Measurements from ENCODE around the gene LCN15. TPM values are rescaled to one million over a fixed set of nuclear protein-coding genes. Genes with fewer than 3 reads are reported as not detected.
"Not testable (repeated sequence)": the region's sequence is repeated elsewhere in the genome, so short reads cannot be mapped to it uniquely, and the experiment has no call there.

LCN15 gene
- total RNA-seq, 1 donor from 2014 or later, result 0.49 TPM

DNA sequence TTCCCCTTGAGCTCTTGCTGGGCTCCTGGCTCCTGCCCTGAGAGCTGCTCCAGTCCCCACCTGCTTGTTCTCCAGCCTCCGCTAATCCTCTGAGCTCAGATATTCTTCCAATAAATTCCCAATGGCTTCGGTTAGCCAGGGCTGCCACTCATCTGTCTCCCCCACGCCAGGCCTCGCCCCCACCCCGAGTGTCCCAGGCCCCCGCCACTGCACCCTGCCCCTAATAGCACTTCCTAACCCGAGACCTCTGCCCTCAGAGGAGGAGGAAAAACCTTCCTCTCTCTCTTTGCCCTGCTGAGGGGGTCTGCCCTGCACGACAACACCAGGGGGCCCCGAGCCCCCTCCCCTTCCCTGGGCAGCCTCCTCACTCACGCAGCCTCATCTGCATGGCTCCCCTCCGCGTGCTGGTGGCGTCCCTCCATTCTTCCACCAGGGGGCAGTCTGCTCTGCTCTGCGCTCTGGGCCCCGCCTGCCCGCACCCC is 5.4 kb upstream of the LCN15 start:
- H3K27ac Mint-ChIP-seq (ENCODE audit: unreplicated experiment), result no peak overlapping the region
- TF ChIP-seq, protein P1, sequence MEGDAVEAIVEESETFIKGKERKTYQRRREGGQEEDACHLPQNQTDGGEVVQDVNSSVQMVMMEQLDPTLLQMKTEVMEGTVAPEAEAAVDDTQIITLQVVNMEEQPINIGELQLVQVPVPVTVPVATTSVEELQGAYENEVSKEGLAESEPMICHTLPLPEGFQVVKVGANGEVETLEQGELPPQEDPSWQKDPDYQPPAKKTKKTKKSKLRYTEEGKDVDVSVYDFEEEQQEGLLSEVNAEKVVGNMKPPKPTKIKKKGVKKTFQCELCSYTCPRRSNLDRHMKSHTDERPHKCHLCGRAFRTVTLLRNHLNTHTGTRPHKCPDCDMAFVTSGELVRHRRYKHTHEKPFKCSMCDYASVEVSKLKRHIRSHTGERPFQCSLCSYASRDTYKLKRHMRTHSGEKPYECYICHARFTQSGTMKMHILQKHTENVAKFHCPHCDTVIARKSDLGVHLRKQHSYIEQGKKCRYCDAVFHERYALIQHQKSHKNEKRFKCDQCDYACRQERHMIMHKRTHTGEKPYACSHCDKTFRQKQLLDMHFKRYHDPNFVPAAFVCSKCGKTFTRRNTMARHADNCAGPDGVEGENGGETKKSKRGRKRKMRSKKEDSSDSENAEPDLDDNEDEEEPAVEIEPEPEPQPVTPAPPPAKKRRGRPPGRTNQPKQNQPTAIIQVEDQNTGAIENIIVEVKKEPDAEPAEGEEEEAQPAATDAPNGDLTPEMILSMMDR (IDR thresholded peaks at IDR 0.05; ENCODE audit: unreplicated experiment), result peak; percentile 42
- H3K27me3 Mint-ChIP-seq (ENCODE audit: unreplicated experiment), result peaks cover 11% of the 10 kb centered on the region
- H3K36me3 Mint-ChIP-seq (ENCODE audit: low read depth, unreplicated experiment), result no peaks in the 10 kb centered on the region
- peak; percentile 72 for DNase-seq (ENCODE audit: low spot score)
- H3K4me1 Mint-ChIP-seq (ENCODE audit: unreplicated experiment), result peaks cover 2% of the 10 kb centered on the region
- no peak overlapping the region for H3K4me3 Mint-ChIP-seq (ENCODE audit: unreplicated experiment)
- no peaks in the 10 kb centered on the region for H3K9me3 Mint-ChIP-seq (ENCODE audit: unreplicated experiment)

DNA sequence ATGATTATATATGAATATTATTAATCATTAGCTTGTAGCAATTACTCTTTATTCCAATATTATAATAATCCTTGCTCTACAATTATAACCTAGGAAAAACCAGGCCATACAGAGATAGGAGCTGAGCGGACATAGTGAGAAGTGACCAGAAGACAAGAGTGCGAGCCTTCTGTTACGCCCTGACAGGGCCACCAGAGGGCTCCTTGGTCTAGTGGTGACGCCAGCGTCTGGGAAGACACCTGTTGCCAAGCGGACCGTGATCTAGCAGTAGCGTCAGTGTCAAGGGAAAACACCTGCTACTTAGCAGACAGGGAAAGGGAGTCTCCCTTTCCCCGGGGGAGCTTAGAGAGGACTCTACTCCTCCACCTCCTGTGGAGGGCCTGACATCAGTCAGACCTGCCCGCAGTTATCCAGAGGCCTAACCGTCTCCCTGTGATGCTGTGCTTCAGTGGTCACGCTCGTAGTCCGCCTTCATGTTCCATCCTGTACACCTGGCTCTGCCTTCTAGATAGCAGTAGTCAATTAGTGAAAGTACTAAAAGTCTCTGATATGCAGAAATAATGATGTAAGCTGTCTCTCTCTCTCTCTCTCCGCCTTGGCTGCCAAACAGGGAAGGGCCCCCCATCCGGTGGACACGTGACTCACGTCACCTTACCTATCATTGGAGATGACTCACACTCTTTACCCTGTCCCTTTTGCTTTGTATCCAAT is 2.2 kb upstream of the LCN15 start:
- H3K36me3 Mint-ChIP-seq (ENCODE audit: low read depth, unreplicated experiment); H3K4me1 Mint-ChIP-seq (ENCODE audit: unreplicated experiment); H3K4me3 Mint-ChIP-seq (ENCODE audit: unreplicated experiment); H3K27me3 Mint-ChIP-seq (ENCODE audit: unreplicated experiment); DNase-seq (ENCODE audit: low spot score); H3K9me3 Mint-ChIP-seq (ENCODE audit: unreplicated experiment): not testable (repeated sequence)
- H3K27ac Mint-ChIP-seq (ENCODE audit: unreplicated experiment), result peak overlapping the region; percentile 52

DNA sequence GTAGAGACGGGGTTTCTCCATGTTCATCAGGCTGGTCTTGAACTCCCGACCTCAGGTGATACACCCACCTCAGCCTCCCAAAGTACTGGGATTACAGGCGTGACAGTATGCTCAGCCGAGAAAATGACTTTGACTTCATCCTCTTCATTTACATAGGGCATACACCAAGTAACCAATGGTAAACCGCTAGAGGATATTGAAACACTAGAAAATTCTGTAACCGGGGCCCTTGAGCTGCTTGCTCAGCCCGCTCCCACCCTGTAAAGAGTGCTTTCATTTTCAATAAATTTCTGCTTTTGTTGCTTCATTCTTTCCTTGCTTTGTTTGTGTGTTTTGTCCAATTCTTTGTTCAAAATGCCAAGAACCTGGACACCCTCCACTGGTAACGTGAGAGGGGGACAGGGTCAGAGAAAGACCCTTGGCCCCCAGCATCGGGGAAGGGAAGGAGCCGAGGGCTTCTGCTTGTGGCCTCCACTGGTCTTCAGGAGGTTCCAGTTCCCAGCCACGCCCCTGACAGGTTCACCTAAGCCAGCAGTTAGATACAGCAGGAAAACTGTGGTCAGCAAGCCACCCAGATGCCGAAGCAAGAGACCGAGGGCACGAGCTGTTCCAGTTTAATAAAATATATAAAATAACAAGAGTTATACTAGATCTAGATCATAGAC is 1.6 kb upstream of the LCN15 start:
- H3K36me3 Mint-ChIP-seq (ENCODE audit: low read depth, unreplicated experiment); DNase-seq (ENCODE audit: low spot score); H3K9me3 Mint-ChIP-seq (ENCODE audit: unreplicated experiment); H3K27ac Mint-ChIP-seq (ENCODE audit: unreplicated experiment); H3K27me3 Mint-ChIP-seq (ENCODE audit: unreplicated experiment); H3K4me3 Mint-ChIP-seq (ENCODE audit: unreplicated experiment); H3K4me1 Mint-ChIP-seq (ENCODE audit: unreplicated experiment): not testable (repeated sequence)

GRCh38 chr9:136765041-136765440 is 723 bp upstream of the LCN15 start:
- H3K36me3 Mint-ChIP-seq (ENCODE audit: low read depth, unreplicated experiment), result no peaks in the 10 kb centered on the region
- no peak for DNase-seq (ENCODE audit: low spot score)
- no peak overlapping the region for H3K4me3 Mint-ChIP-seq (ENCODE audit: unreplicated experiment)
- no peaks in the 10 kb centered on the region for H3K9me3 Mint-ChIP-seq (ENCODE audit: unreplicated experiment)
- H3K4me1 Mint-ChIP-seq (ENCODE audit: unreplicated experiment), result no peaks in the 10 kb centered on the region
- TF ChIP-seq, protein P1 (IDR thresholded peaks at IDR 0.05; ENCODE audit: unreplicated experiment), result no peak
- no peak overlapping the region for H3K27ac Mint-ChIP-seq (ENCODE audit: unreplicated experiment)
- peaks cover 8% of the 10 kb centered on the region for H3K27me3 Mint-ChIP-seq (ENCODE audit: unreplicated experiment)

DNA sequence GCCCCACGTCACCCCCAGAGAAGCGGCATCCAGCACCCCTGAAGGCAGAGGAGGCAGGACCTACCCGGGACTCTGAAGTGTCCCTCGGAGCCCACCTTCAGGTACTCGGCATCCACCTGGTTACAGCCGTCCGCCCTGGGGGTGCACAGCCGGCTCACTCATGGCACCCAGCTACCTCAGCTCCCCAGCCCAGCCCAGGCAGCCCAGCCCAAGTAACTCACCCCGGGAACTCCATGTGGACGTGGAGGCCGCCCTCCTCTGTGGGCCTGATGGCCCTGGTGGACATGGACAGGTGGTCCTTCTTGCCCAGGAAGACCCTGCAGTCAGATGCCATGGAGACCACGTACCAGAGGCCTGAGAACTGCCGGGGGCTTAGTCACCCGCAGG is 676 bp downstream of the LCN15 start:
- H3K27ac Mint-ChIP-seq (ENCODE audit: unreplicated experiment), result no peak overlapping the region
- DNase-seq (ENCODE audit: low spot score), result no peak
- TF ChIP-seq, protein P1 (IDR thresholded peaks at IDR 0.05; ENCODE audit: unreplicated experiment), result no peak
- no peaks in the 10 kb centered on the region for H3K4me1 Mint-ChIP-seq (ENCODE audit: unreplicated experiment)
- no peaks in the 10 kb centered on the region for H3K9me3 Mint-ChIP-seq (ENCODE audit: unreplicated experiment)
- no peaks in the 10 kb centered on the region for H3K36me3 Mint-ChIP-seq (ENCODE audit: low read depth, unreplicated experiment)
- peaks cover 8% of the 10 kb centered on the region for H3K27me3 Mint-ChIP-seq (ENCODE audit: unreplicated experiment)
- H3K4me3 Mint-ChIP-seq (ENCODE audit: unreplicated experiment), result no peak overlapping the region
